HepG2 (cell line): Measurements from ENCODE around the gene TMEM14C. TPM values are rescaled to one million over a fixed set of nuclear protein-coding genes. Genes with fewer than 3 reads are reported as not detected.

Source experiments
- DMTF1 ChIP-seq: sonication (generic); formaldehyde crosslinking; IDR thresholded peaks from 2 replicates; pipeline ENCODE4 v1.4.0; 2020; ENCODE audit warnings: mild to moderate bottlenecking, missing genetic modification reagents
- ELF1 ChIP-seq: sonication (generic); formaldehyde crosslinking; IDR thresholded peaks from 2 replicates; pipeline ENCODE4 v1.4.0; 2020; ENCODE audit warnings: missing genetic modification reagents
- FOXK2 ChIP-seq: fragments of 450-650 bp; IDR thresholded peaks from 2 replicates; pipeline ENCODE4 v1.6.1; 2016
- HDAC2 ChIP-seq: sonication (generic); formaldehyde crosslinking; IDR thresholded peaks from 2 replicates; pipeline ENCODE4 v1.4.0; 2020; ENCODE audit warnings: missing genetic modification reagents
- MATR3 ChIP-seq: sonication (generic); formaldehyde crosslinking; IDR thresholded peaks from 2 replicates; pipeline ENCODE4 v1.4.0; 2020; ENCODE audit warnings: missing genetic modification reagents
- MED1 ChIP-seq: sonication (generic); formaldehyde crosslinking; IDR thresholded peaks from 2 replicates; pipeline ENCODE4 v1.4.0; 2020; ENCODE audit warnings: missing genetic modification reagents
- RARG ChIP-seq: sonication (generic); formaldehyde crosslinking; IDR thresholded peaks from 2 replicates; pipeline ENCODE4 v1.4.0; 2020; ENCODE audit warnings: low read depth, mild to moderate bottlenecking, missing genetic modification reagents
- RCOR2 ChIP-seq: IDR thresholded peaks from 2 replicates; pipeline ENCODE4 v1.6.1; 2016; ENCODE audit warnings: missing biosample characterization, missing genetic modification reagents
- ZFP37 ChIP-seq: sonication (generic); formaldehyde crosslinking; IDR thresholded peaks from 2 replicates; pipeline ENCODE4 v1.4.0; 2020; ENCODE audit warnings: missing genetic modification reagents, borderline replicate concordance
- ZNF225 ChIP-seq: sonication (generic); formaldehyde crosslinking; IDR thresholded peaks from 2 replicates; pipeline ENCODE4 v1.4.0; 2020; ENCODE audit warnings: mild to moderate bottlenecking, missing genetic modification reagents
- ZNF703 ChIP-seq: sonication (generic); formaldehyde crosslinking; IDR thresholded peaks from 2 replicates; pipeline ENCODE4 v1.5.1; 2020; ENCODE audit warnings: missing genetic modification reagents, mild to moderate bottlenecking, moderate library complexity, borderline replicate concordance
- ZNF788 ChIP-seq: sonication (generic); formaldehyde crosslinking; IDR thresholded peaks from 2 replicates; pipeline ENCODE4 v1.5.0; 2020; ENCODE audit warnings: mild to moderate bottlenecking, missing genetic modification reagents, borderline replicate concordance
- ZSCAN30 ChIP-seq: sonication (generic); formaldehyde crosslinking; IDR thresholded peaks from 2 replicates; pipeline ENCODE4 v1.5.0; 2020; ENCODE audit warnings: mild to moderate bottlenecking, missing genetic modification reagents
- polyA plus RNA-seq, 8 experiments: library from polyadenylated mRNA; depleted of rRNA in 3 of 8; stranded (reverse) in 7 of 8; unstranded in 1 of 8; fragments of >200 nt; fragmentation: Illumina TruSeq in 4 of 8; extraction: Trizol in 4 of 8; gene quantifications; 2 replicates each; pipeline versions ENCODE4 v1.2.1 to v1.2.3, GENCODE V29; 2011 to 2016; ENCODE audit warnings: low read depth in 4 of 8, missing spikeins in 1 of 8, mixed read lengths in 1 of 8; ENCODE audit not compliant: insufficient read depth in 1 of 8
- total RNA-seq, 5 experiments: library from RNA; depleted of rRNA; stranded (reverse); fragments of >200 nt; fragmentation: Illumina TruSeq; extraction: Trizol; gene quantifications; 2 replicates each; pipeline ENCODE4 v1.2.3, GENCODE V29; 2016; ENCODE audit warnings: low read depth in 1 of 5
- TF ChIP-seq, protein P1 (sequence below), 2 experiments: sonication (generic) in 1 of 2; formaldehyde crosslinking in 1 of 2; IDR thresholded peaks; 2 replicates each; pipeline versions ENCODE4 v1.6.1 to v1.9.0; 2014 to 2022; ENCODE audit warnings: antibody characterized with exemption in 1 of 2, borderline replicate concordance in 1 of 2, inconsistent platforms in 1 of 2, low read depth in 1 of 2, missing genetic modification reagents in 1 of 2
- TF ChIP-seq, protein P2 (sequence below): sonication (generic); formaldehyde crosslinking; IDR thresholded peaks from 2 replicates; pipeline ENCODE4 v1.4.0; 2020; ENCODE audit warnings: missing genetic modification reagents
- TF ChIP-seq, protein P3 (sequence below): sonication (generic); formaldehyde crosslinking; IDR thresholded peaks from 2 replicates; pipeline ENCODE4 v1.4.0; 2020; ENCODE audit warnings: missing genetic modification reagents

Gene TMEM14C
- total and polyA plus RNA-seq, 2 of the 13 experiments (the other 11 are each of a cell fraction or from before 2014, with no cell fraction given): 184 TPM

DNA sequence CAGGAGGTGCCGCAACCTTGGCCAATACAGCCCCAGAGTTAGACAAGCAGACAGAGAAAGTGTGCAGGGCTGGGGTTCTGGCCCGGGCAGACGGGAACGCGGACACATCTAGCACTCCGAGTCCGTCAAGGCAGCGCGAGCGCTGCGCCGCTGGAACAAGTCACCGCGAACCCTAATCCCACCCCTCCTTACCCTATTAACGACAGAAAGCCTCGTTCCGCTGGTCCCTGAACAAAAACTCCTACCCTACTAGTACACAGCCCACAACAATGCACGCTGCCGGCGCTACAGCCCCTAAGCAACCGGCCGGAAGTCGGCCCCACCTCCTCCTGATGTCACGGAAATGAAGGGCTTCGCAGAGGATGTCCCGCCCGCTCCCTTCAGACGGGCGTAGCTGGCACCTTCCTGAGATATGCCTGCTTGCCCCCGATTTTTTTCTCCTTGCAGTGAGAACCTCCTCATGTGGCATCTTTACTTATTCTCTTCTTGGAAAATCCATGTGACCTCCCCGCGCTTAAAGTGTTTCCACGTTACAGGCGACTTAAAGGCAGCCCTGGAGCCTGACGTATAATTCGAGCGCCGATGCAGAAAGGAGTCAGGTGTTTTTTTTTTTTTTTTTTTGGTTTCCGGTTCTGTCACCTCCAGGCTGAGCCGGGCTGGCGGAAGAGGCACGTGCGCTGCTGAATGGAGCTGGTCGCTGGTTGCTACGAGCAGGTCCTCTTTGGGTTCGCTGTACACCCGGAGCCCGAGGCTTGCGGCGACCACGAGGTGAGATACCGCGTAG lies 28.4 kb upstream of the TMEM14C start, which contains the start of the genes C6orf52 and PAK1IP1 (continued):
- TF ChIP-seq, protein P1, sequence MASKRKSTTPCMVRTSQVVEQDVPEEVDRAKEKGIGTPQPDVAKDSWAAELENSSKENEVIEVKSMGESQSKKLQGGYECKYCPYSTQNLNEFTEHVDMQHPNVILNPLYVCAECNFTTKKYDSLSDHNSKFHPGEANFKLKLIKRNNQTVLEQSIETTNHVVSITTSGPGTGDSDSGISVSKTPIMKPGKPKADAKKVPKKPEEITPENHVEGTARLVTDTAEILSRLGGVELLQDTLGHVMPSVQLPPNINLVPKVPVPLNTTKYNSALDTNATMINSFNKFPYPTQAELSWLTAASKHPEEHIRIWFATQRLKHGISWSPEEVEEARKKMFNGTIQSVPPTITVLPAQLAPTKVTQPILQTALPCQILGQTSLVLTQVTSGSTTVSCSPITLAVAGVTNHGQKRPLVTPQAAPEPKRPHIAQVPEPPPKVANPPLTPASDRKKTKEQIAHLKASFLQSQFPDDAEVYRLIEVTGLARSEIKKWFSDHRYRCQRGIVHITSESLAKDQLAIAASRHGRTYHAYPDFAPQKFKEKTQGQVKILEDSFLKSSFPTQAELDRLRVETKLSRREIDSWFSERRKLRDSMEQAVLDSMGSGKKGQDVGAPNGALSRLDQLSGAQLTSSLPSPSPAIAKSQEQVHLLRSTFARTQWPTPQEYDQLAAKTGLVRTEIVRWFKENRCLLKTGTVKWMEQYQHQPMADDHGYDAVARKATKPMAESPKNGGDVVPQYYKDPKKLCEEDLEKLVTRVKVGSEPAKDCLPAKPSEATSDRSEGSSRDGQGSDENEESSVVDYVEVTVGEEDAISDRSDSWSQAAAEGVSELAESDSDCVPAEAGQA (IDR thresholded peaks at IDR 0.05; ENCODE audit: low read depth): peak; percentile 89
- TF ChIP-seq, protein P1 (CRISPR knock-in tag; IDR thresholded peaks at IDR 0.05; ENCODE audit: borderline replicate concordance): no peak
- TF ChIP-seq, protein P2, sequence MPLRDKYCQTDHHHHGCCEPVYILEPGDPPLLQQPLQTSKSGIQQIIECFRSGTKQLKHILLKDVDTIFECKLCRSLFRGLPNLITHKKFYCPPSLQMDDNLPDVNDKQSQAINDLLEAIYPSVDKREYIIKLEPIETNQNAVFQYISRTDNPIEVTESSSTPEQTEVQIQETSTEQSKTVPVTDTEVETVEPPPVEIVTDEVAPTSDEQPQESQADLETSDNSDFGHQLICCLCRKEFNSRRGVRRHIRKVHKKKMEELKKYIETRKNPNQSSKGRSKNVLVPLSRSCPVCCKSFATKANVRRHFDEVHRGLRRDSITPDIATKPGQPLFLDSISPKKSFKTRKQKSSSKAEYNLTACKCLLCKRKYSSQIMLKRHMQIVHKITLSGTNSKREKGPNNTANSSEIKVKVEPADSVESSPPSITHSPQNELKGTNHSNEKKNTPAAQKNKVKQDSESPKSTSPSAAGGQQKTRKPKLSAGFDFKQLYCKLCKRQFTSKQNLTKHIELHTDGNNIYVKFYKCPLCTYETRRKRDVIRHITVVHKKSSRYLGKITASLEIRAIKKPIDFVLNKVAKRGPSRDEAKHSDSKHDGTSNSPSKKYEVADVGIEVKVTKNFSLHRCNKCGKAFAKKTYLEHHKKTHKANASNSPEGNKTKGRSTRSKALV (CRISPR knock-in tag): peak; percentile 68; the same call in 1 of the 2 replicates
- TF ChIP-seq FOXK2: peak; percentile 67
- peak; percentile 89 for TF ChIP-seq HDAC2
- TF ChIP-seq ZSCAN30 (CRISPR knock-in tag): no peak
- TF ChIP-seq MATR3 (CRISPR knock-in tag): no peak
- no peak for TF ChIP-seq RCOR2
- TF ChIP-seq, protein P3, sequence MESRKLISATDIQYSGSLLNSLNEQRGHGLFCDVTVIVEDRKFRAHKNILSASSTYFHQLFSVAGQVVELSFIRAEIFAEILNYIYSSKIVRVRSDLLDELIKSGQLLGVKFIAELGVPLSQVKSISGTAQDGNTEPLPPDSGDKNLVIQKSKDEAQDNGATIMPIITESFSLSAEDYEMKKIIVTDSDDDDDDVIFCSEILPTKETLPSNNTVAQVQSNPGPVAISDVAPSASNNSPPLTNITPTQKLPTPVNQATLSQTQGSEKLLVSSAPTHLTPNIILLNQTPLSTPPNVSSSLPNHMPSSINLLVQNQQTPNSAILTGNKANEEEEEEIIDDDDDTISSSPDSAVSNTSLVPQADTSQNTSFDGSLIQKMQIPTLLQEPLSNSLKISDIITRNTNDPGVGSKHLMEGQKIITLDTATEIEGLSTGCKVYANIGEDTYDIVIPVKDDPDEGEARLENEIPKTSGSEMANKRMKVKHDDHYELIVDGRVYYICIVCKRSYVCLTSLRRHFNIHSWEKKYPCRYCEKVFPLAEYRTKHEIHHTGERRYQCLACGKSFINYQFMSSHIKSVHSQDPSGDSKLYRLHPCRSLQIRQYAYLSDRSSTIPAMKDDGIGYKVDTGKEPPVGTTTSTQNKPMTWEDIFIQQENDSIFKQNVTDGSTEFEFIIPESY (CRISPR knock-in tag): no peak
- TF ChIP-seq RARG (CRISPR knock-in tag): no peak
- TF ChIP-seq ZFP37 (CRISPR knock-in tag): no peak; the same call in 1 of the 2 replicates
- peak; percentile 82 for TF ChIP-seq MED1 (CRISPR knock-in tag)
- TF ChIP-seq ELF1 (CRISPR knock-in tag): peak; percentile 82
- TF ChIP-seq DMTF1 (CRISPR knock-in tag): no peak
- no peak; the same call in 1 of the 2 replicates for TF ChIP-seq ZNF703 (CRISPR knock-in tag)
- no peak; the same call in 1 of the 2 replicates for TF ChIP-seq ZNF225 (CRISPR knock-in tag)
- TF ChIP-seq ZNF788 (CRISPR knock-in tag): peak; percentile 75; the same call in 1 of the 2 replicates
